Measurements from ENCODE around the gene DRAP1. TPM values are rescaled to one million over a fixed set of nuclear protein-coding genes. Genes with fewer than 3 reads are reported as not detected.

The DRAP1 gene
- total RNA-seq, 5 donors from 2014 or later (not counting 1 experiment from before 2014, with no cell fraction given), result 56.3 to 122 (median 107) TPM

DNA sequence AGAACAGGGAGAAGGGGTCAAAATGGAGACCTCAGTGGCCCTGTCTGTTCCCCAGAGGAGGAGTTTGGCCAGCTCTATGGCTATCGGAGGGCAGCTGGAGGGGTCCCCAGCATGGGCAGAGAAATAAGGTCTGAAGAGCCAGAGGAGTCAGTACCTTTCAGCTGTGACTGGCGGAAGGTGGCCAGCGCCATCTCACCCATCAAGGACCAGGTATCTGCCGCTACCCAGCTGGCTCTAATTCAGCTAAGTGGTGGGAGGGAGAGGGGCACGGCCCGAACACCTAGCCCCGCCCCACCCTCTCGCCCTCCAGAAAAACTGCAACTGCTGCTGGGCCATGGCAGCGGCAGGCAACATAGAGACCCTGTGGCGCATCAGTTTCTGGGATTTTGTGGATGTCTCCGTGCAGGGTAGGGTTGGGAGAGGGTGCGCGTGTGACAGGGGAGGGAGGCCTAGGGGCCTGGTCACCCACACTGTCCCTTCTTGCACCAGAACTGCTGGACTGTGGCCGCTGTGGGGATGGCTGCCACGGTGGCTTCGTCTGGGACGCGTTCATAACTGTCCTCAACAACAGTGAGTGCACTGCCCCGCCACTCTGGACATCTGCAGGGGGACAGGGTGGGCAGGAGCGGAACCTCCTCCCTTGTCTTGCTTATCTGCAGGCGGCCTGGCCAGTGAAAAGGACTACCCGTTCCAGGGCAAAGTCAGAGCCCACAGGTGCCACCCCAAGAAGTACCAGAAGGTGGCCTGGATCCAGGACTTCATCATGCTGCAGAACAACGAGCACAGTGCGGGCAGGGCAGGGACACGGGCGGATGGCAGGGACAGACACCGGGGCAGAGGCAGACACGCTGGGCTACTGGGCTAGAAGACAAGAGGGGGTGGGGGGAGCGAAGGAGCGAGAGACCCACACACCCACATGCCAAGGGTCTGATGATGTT lies 36.8 kb upstream of the DRAP1 start:
- 89% methylated on average over 18 of the region's 30 CpGs for WGBS (ENCODE audit: insufficient coverage)
- DNase-seq (peak in 1 of 35 experiments; percentile 12), ATAC-seq (replicated peaks in 1 of 4) (no peak)
- H3K36me3 ChIP-seq (ENCODE audit: control insufficient read depth in 2 of 2, extremely low read depth in 1 of 2, insufficient read depth in 1 of 2, low read length in 1 of 2), result peaks cover 18 to 45% of the 10 kb centered on the region in 2 donors
- Mint-ChIP-seq H3K4me1 (peaks cover 48 to 67% (median 55%) of the 10 kb centered on the region in 3 donors), H3K36me3 (peaks cover 4% of the 10 kb centered on the region), H3K27ac (peak overlapping the region; percentile 8 to 92), H3K4me3 (no peak overlapping the region), H3K9me3 (no peaks in the 10 kb centered on the region), H3K27me3 (no peaks in the 10 kb centered on the region)
- ChIA-PET POLR2A (no interaction called here), CTCF (interaction anchor here in 1 of 2 donors (1.5 to 9.7 kb wide), 2 partner anchors 8 to 23 kb away, joined by 4 to 167 read pairs; partner anchors contain the start of genes CCDC85B, CFL1 and MUS81)
- no peaks in the 10 kb centered on the region for H3K27me3 ChIP-seq (replicated peaks in 1 of 2; ENCODE audit: control insufficient read depth in 2 of 2, extremely low read depth in 1 of 2, insufficient read depth in 2 of 2, low read length in 1 of 2)
- no peaks in the 10 kb centered on the region for H3K9me3 ChIP-seq
- H3K27ac ChIP-seq (ENCODE audit: low read length), result no peak overlapping the region
- no peak overlapping the region for H3K4me3 ChIP-seq (ENCODE audit: control insufficient read depth in 1 of 2, extremely low read depth in 1 of 2, low read length in 1 of 2)
- peaks cover 6 to 64% of the 10 kb centered on the region in 2 experiments for H3K4me1 ChIP-seq (ENCODE audit: control insufficient read depth in 1 of 2, extremely low read depth in 1 of 2, insufficient read depth in 2 of 2, low read length in 2 of 2)

DNA sequence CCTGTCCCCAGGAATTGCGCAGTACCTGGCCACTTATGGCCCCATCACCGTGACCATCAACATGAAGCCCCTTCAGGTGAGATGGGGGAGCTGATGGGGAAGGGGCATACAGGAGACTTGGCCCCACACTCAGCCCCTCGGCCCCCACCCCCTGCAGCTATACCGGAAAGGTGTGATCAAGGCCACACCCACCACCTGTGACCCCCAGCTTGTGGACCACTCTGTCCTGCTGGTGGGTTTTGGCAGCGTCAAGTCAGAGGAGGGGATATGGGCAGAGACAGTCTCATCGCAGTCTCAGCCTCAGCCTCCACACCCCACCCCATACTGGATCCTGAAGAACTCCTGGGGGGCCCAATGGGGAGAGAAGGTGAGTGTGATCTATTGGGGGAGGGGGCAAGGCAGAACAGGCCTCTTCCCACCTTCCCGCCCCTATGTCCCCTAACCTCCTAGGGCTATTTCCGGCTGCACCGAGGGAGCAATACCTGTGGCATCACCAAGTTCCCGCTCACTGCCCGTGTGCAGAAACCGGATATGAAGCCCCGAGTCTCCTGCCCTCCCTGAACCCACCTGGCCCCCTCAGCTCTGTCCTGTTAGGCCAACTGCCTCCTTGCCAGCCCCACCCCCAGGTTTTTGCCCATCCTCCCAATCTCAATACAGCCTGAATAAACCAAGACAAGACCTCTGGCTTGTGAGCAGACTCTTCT lies 36.0 kb upstream of the DRAP1 start:
- Histone ChIP-seq H3K27me3 (replicated peaks in 1 of 2; ENCODE audit: control insufficient read depth in 2 of 2, extremely low read depth in 1 of 2, insufficient read depth in 2 of 2, low read length in 1 of 2) (no peaks in the 10 kb centered on the region), H3K9me3 (no peaks in the 10 kb centered on the region), H3K4me3 (ENCODE audit: control insufficient read depth in 1 of 2, extremely low read depth in 1 of 2, low read length in 1 of 2) (no peak overlapping the region), H3K27ac (ENCODE audit: low read length) (no peak overlapping the region), H3K36me3 (ENCODE audit: control insufficient read depth in 2 of 2, extremely low read depth in 1 of 2, insufficient read depth in 1 of 2, low read length in 1 of 2) (peaks cover 18 to 45% of the 10 kb centered on the region in 2 donors), H3K4me1 (ENCODE audit: control insufficient read depth in 1 of 2, extremely low read depth in 1 of 2, insufficient read depth in 2 of 2, low read length in 2 of 2) (peaks cover 6 to 66% of the 10 kb centered on the region in 2 experiments)
- ChIA-PET CTCF (interaction anchor here (0.6 to 9.7 kb wide), 4 partner anchors 11 to 172 kb away, joined by 3 to 167 read pairs (median 4); partner anchors contain the start of genes CFL1 (in 1 of the 2) and MUS81 (in 1 of the 2)), POLR2A (no interaction called here)
- no peak overlapping the region for H3K4me3 Mint-ChIP-seq
- no peak overlapping the region for H3K27ac Mint-ChIP-seq
- H3K27me3 Mint-ChIP-seq, result no peaks in the 10 kb centered on the region
- H3K4me1 Mint-ChIP-seq, result peaks cover 56 to 68% (median 61%) of the 10 kb centered on the region in 3 donors
- peaks cover 4% of the 10 kb centered on the region for H3K36me3 Mint-ChIP-seq
- 90% methylated on average over 6 of the region's 13 CpGs for whole genome bisulfite sequencing (ENCODE audit: insufficient coverage)
- ATAC-seq (replicated peaks in 1 of 4) (no peak), DNase-seq (no peak)
- no peaks in the 10 kb centered on the region for H3K9me3 Mint-ChIP-seq

DNA sequence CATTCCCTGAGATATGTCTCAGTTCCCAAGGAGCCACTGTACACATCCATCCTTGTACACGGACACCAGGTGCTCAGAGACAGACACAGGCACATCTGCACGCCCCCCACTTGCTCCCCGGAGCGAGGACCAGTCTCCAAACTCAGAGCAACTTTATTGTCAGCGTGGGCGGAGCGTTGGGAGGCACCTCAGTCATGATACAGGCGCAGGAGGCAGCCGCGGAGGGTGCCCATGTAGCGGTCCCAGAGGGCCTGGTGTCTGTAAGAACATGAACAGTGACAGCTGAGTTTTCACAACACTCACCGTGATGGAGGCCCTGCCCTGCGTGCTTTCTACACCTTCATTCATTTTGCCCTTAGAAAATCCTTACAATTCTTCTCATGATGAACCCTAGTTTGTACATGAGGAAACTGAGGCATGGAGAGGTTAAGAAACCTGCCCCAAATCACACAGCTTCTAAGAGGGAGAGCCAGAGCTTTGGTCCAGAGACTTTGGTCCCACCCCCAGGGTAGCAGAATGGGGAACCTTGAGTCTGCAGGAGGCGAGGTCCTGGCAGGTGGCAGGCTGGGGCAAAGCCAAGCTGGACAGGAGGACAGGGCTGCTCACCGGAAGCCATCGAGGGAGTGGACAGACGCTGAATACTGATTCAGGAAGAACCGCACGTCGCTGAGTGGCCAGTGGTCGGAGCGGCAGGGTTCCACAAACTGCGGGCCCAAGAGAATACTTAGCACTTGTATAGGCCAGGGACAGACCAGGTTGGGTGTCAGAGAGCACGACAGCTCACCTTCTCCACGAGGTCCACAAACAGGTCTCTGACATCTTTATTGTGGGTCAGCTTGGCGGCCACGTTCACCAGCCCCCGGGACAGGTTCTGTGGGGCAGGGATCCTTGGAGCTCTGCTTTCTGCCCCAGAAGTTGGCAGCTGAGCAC lies 35.2 kb upstream of the DRAP1 start:
- H3K9me3 ChIP-seq, result no peaks in the 10 kb centered on the region
- Mint-ChIP-seq H3K4me3 (no peak overlapping the region), H3K27ac (peak overlapping the region; percentile 73 to 83)

DNA sequence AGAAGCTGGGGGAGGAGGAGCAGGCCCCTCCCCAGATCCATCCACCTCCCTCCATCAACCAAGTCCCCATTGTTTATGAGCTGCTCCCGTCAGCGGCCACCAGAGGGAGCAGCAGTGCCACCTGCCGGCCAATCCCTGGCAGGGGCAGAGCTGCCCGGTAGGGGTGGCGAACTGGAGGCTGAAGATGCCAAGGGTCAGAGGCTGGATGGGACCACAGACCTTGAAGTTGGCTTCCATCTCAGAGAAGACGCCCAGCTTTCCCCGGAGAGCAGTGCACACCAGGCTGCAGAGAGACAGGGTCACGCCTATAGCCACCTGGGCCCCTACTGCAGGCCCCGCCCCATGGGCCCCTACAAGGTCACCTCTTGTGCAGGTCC lies 34.5 kb upstream of the DRAP1 start:
- DNase-seq (peak; percentile 46 to 90 (median 71)), ATAC-seq (replicated peaks in 1 of 4) (peak; percentile 39 to 47 (median 45))
- H3K4me3 Mint-ChIP-seq, result no peak overlapping the region
- ChIA-PET CTCF (interaction anchor here (0.6 to 9.7 kb wide), 26 partner anchors 9 to 173 kb away, joined by 3 to 167 read pairs (median 4); partner anchors contain the start of genes MUS81 (in 2 of the 2), BANF1 (in 1 of the 2), CFL1 (in 1 of the 2) and EIF1AD (in 1 of the 2)), POLR2A (no interaction called here)
- Histone ChIP-seq H3K36me3 (ENCODE audit: control insufficient read depth in 2 of 2, extremely low read depth in 1 of 2, insufficient read depth in 1 of 2, low read length in 1 of 2) (peaks cover 18 to 45% of the 10 kb centered on the region in 2 donors), H3K4me1 (ENCODE audit: control insufficient read depth in 1 of 2, extremely low read depth in 1 of 2, insufficient read depth in 2 of 2, low read length in 2 of 2) (peaks cover 10 to 64% of the 10 kb centered on the region in 2 experiments), H3K9me3 (no peaks in the 10 kb centered on the region), H3K27me3 (replicated peaks in 1 of 2; ENCODE audit: control insufficient read depth in 2 of 2, extremely low read depth in 1 of 2, insufficient read depth in 2 of 2, low read length in 1 of 2) (no peaks in the 10 kb centered on the region), H3K27ac (ENCODE audit: low read length) (no peak overlapping the region), H3K4me3 (ENCODE audit: control insufficient read depth in 1 of 2, extremely low read depth in 1 of 2, low read length in 1 of 2) (no peak overlapping the region)
- H3K9me3 Mint-ChIP-seq, result no peaks in the 10 kb centered on the region
- peaks cover 61 to 68% (median 63%) of the 10 kb centered on the region in 3 donors for H3K4me1 Mint-ChIP-seq
- peaks cover 4% of the 10 kb centered on the region for H3K36me3 Mint-ChIP-seq
- H3K27ac Mint-ChIP-seq, result peak overlapping the region; percentile 73 to 83
- no peaks in the 10 kb centered on the region for H3K27me3 Mint-ChIP-seq
- WGBS (ENCODE audit: insufficient coverage), result 22% methylated on average over 8 of the region's 9 CpGs

More for the DNA sequence above, 35.2 kb upstream of the DRAP1 start:
- ChIA-PET CTCF (interaction anchor here (0.6 to 9.7 kb wide), 23 partner anchors 10 to 173 kb away, joined by 3 to 167 read pairs (median 4); partner anchors contain the start of genes MUS81 (in 2 of the 2), BANF1 (in 1 of the 2), CFL1 (in 1 of the 2) and EIF1AD (in 1 of the 2)), POLR2A (no interaction called here)
- Histone ChIP-seq H3K27ac (ENCODE audit: low read length) (no peak overlapping the region), H3K4me1 (ENCODE audit: control insufficient read depth in 1 of 2, extremely low read depth in 1 of 2, insufficient read depth in 2 of 2, low read length in 2 of 2) (peaks cover 8 to 64% of the 10 kb centered on the region in 2 experiments), H3K4me3 (ENCODE audit: control insufficient read depth in 1 of 2, extremely low read depth in 1 of 2, low read length in 1 of 2) (no peak overlapping the region), H3K36me3 (ENCODE audit: control insufficient read depth in 2 of 2, extremely low read depth in 1 of 2, insufficient read depth in 1 of 2, low read length in 1 of 2) (peaks cover 18 to 45% of the 10 kb centered on the region in 2 donors), H3K27me3 (replicated peaks in 1 of 2; ENCODE audit: control insufficient read depth in 2 of 2, extremely low read depth in 1 of 2, insufficient read depth in 2 of 2, low read length in 1 of 2) (no peaks in the 10 kb centered on the region)
- Mint-ChIP-seq H3K9me3 (no peaks in the 10 kb centered on the region), H3K4me1 (peaks cover 61 to 68% (median 63%) of the 10 kb centered on the region in 3 donors), H3K27me3 (no peaks in the 10 kb centered on the region), H3K36me3 (peaks cover 4% of the 10 kb centered on the region)
- ATAC-seq (replicated peaks in 1 of 4) (no peak), DNase-seq (peak in 1 of 35 experiments; percentile 11)
- WGBS (ENCODE audit: insufficient coverage), result 87% methylated on average over 26 of the region's 28 CpGs

DNA sequence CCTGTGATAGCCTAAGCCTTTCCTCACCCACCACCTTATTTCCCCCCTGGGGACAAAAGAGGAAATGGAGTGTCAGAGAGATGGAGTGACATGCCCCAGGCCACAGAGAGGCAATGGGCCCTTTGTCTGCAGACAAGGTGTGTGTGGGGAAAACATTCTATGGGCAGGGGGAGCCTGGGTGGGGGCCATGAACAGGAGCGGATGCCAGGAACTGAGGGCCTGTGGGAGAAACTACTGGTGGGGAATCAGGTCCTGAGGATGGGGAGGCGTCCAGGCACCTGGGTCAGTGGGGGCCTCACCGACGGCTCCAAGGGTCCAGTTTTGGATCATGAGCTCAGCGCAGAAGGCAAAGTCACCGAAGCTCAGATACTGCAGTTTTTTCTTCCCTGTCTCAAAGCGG lies 34.0 kb upstream of the DRAP1 start:
- H3K4me1 Mint-ChIP-seq, result peaks cover 63 to 68% (median 63%) of the 10 kb centered on the region in 3 donors
- no peaks in the 10 kb centered on the region for H3K27me3 ChIP-seq (replicated peaks in 1 of 2; ENCODE audit: control insufficient read depth in 2 of 2, extremely low read depth in 1 of 2, insufficient read depth in 2 of 2, low read length in 1 of 2)
- ChIA-PET CTCF (interaction anchor here (0.6 to 9.7 kb wide), 23 partner anchors 8 to 159 kb away, joined by 3 to 167 read pairs (median 4); partner anchors contain the start of genes MUS81 (in 2 of the 2), CFL1 (in 1 of the 2), FOSL1 (in 1 of the 2) and SART1 (in 1 of the 2)), POLR2A (interaction anchor here in 1 of 2 donors (0.5 to 0.7 kb wide), 2 partner anchors 8 to 101 kb away, joined by 3 to 8 read pairs; no protein-coding TSS in a partner anchor)
- ATAC-seq (replicated peaks in 1 of 4) (no peak), DNase-seq (no peak)
- H3K4me3 Mint-ChIP-seq, result no peak overlapping the region
- H3K27ac Mint-ChIP-seq, result peak overlapping the region in 1 of 2 donors; percentile 44
- no peaks in the 10 kb centered on the region for H3K9me3 Mint-ChIP-seq
- no peaks in the 10 kb centered on the region for H3K27me3 Mint-ChIP-seq
- H3K36me3 ChIP-seq (ENCODE audit: control insufficient read depth in 2 of 2, extremely low read depth in 1 of 2, insufficient read depth in 1 of 2, low read length in 1 of 2), result peaks cover 18 to 45% of the 10 kb centered on the region in 2 donors
- peaks cover 4% of the 10 kb centered on the region for H3K36me3 Mint-ChIP-seq
- peaks cover 13 to 64% of the 10 kb centered on the region in 2 experiments for H3K4me1 ChIP-seq (ENCODE audit: control insufficient read depth in 1 of 2, extremely low read depth in 1 of 2, insufficient read depth in 2 of 2, low read length in 2 of 2)
- H3K9me3 ChIP-seq, result no peaks in the 10 kb centered on the region
- no peak overlapping the region for H3K4me3 ChIP-seq (ENCODE audit: control insufficient read depth in 1 of 2, extremely low read depth in 1 of 2, low read length in 1 of 2)
- 93% methylated on average over 7 of the region's 7 CpGs for WGBS (ENCODE audit: insufficient coverage)
- no peak overlapping the region for H3K27ac ChIP-seq (ENCODE audit: low read length)

All from T-cell (primary cell).